Measurements from ENCODE around the gene ATG101.

DNA sequence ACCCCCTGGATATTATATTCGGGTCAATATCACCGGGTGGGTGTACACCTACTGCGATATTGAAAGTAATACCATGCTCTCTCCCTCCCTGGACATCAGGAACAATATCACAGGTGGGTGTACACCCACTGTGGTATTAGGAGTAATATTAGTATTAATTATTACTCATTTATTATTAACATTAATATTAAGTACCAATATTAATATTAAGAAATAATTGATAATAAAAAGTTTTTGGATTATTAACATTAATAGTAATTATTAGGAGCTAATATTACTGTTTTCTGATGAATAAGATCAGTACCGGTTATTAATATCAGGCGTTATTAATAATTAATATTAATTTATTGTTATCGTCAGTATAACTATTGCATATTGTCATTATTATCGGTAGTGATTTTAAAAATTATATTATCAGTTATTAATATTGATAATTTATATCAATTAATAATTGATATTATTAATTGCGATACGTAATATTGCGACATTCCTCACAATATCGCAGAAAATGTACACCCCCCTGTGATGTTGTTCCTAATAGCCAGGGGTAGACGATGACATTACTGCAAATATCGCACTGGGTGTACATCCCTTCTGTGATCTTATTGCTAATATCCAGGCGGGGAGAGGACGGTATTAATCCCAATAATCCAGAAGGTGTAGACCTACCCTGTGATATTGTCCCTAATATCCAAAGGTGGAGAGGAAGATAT, 26.7 kb downstream of the ATG101 start:
- no peak for TF ChIP-seq CTCF (IDR thresholded peaks at IDR 0.05; ENCODE audit: low read depth, low read length, poor library complexity, severe bottlenecking)
- TF ChIP-seq EZH2phosphoT487 (IDR thresholded peaks at IDR 0.05; ENCODE audit: borderline replicate concordance, low read length): no peak
